ENCODE measurements around the gene CSNK2A1. TPM values are rescaled to one million over a fixed set of nuclear protein-coding genes. Genes with fewer than 3 reads are reported as not detected.
"Not testable (repeated sequence)": the region's sequence is repeated elsewhere in the genome, so short reads cannot be mapped to it uniquely, and the experiment has no call there.

CSNK2A1 gene
- total and polyA plus RNA-seq, 2 donors (not counting 3 experiments of a cell fraction or from before 2014, with no cell fraction given): 68.4 to 142 TPM

- H3K9me3 ChIP-seq (replicated peaks; ENCODE audit: control insufficient read depth, insufficient read depth, low read length); H3K79me2 ChIP-seq (ENCODE audit: control insufficient read depth, insufficient read depth, low read length); DNase-seq (ENCODE audit: low read depth, low spot score); H2AFZ ChIP-seq (ENCODE audit: low read depth, low read length); BruUV-seq (replicated peaks); H3K4me1 ChIP-seq (ENCODE audit: control insufficient read depth, extremely low read depth, insufficient read depth, low read length); H4K20me1 ChIP-seq (replicated peaks; ENCODE audit: control insufficient read depth, extremely low read depth, insufficient read depth, low read length); H3K27me3 ChIP-seq (ENCODE audit: control insufficient read depth in 2 of 2, insufficient read depth in 2 of 2, low read length in 2 of 2); H3K4me3 ChIP-seq (replicated peaks in 1 of 3; ENCODE audit: insufficient read depth in 1 of 3, low read depth in 1 of 3, low read length in 3 of 3); FAIRE-seq; H3K9ac ChIP-seq (replicated peaks; ENCODE audit: extremely low read depth, insufficient read depth, low read length); intact Hi-C loops (cut with micrococcal nuclease); H3K36me3 ChIP-seq (ENCODE audit: control insufficient read depth in 2 of 2, extremely low read depth in 1 of 2, insufficient read depth in 2 of 2, low read length in 2 of 2); H3K27ac ChIP-seq (ENCODE audit: insufficient read depth, low read depth, low read length); dilution Hi-C loops (cut with MboI; ENCODE audit: extremely low pct_ligation_motif_present, low sequenced_read_pairs); H3K4me2 ChIP-seq (ENCODE audit: insufficient read depth, low read length); POLR2A ChIA-PET; H3K9me1 ChIP-seq (replicated peaks; ENCODE audit: control insufficient read depth, extremely low read depth, insufficient read depth, low read length): not testable (repeated sequence)
- CTCF ChIA-PET: interaction anchor here (0.5 to 2.2 kb wide), 5 partner anchors 15 to 122 kb away, joined by 3 to 14 read pairs (median 3); partner anchors contain the start of gene TBC1D20
These were observed 66.9 kb downstream of the CSNK2A1 start for GRCh38 chr20:476561-477249.

- H3K9me3 ChIP-seq (replicated peaks; ENCODE audit: control insufficient read depth, insufficient read depth, low read length): no peaks in the 10 kb centered on the region
- intact Hi-C loops (cut with micrococcal nuclease): no loop called here
- H3K9me1 ChIP-seq (replicated peaks; ENCODE audit: control insufficient read depth, extremely low read depth, insufficient read depth, low read length): no peaks in the 10 kb centered on the region
- no peak overlapping the region for H2AFZ ChIP-seq (ENCODE audit: low read depth, low read length)
- peaks cover 2 to 6% of the 10 kb centered on the region in 2 experiments for H3K36me3 ChIP-seq (ENCODE audit: control insufficient read depth in 2 of 2, extremely low read depth in 1 of 2, insufficient read depth in 2 of 2, low read length in 2 of 2)
- no peak for DNase-seq (ENCODE audit: low read depth, low spot score)
- dilution Hi-C loops (cut with MboI; ENCODE audit: extremely low pct_ligation_motif_present, low sequenced_read_pairs): no loop called here
- POLR2A ChIA-PET: no interaction called here
- TF ChIP-seq EZH2 (IDR thresholded peaks at IDR 0.05; ENCODE audit: borderline replicate concordance, low read depth, low read length, severe bottlenecking): no peak
- no peak for TF ChIP-seq MYC (IDR thresholded peaks at IDR 0.05; ENCODE audit: low read depth, low read length)
- TF ChIP-seq MAX (IDR thresholded peaks at IDR 0.05; ENCODE audit: insufficient read depth, insufficient read length): no peak
- no peak for TF ChIP-seq POLR2AphosphoS5 (IDR thresholded peaks at IDR 0.05; ENCODE audit: insufficient read depth, low read depth, low read length)
- no peak for TF ChIP-seq CTCF (IDR thresholded peaks at IDR 0.05; ENCODE audit: extremely low read depth in 1 of 2, insufficient read depth in 1 of 2, low read depth in 1 of 2, low read length in 2 of 2)
- no peak for TF ChIP-seq POLR2A (IDR thresholded peaks at IDR 0.05; ENCODE audit: low read depth, low read length)
- no peak for TF ChIP-seq JUN (IDR thresholded peaks at IDR 0.05; ENCODE audit: borderline replicate concordance, insufficient read depth, insufficient read length, low read depth)
- no peak for TF ChIP-seq GATA2 (IDR thresholded peaks at IDR 0.05; ENCODE audit: insufficient read depth, insufficient read length, low read depth, low read length)
- TF ChIP-seq FOS (IDR thresholded peaks at IDR 0.05; ENCODE audit: borderline replicate concordance, insufficient read depth, low read length): no peak
- H3K4me3 ChIP-seq (replicated peaks in 1 of 3; ENCODE audit: insufficient read depth in 1 of 3, low read depth in 1 of 3, low read length in 3 of 3): no peak overlapping the region
- CTCF ChIA-PET: interaction anchor here (0.5 to 2.2 kb wide), 4 partner anchors 22 to 121 kb away, joined by 3 to 14 read pairs (median 7); no protein-coding TSS in a partner anchor
- no peak overlapping the region for H3K4me2 ChIP-seq (ENCODE audit: insufficient read depth, low read length)
- peaks cover 7% of the 10 kb centered on the region for H3K4me1 ChIP-seq (ENCODE audit: control insufficient read depth, extremely low read depth, insufficient read depth, low read length)
- H3K27ac ChIP-seq (ENCODE audit: insufficient read depth, low read depth, low read length): no peak overlapping the region
- no TSS peak for BruUV-seq (replicated peaks)
- H3K27me3 ChIP-seq (ENCODE audit: control insufficient read depth in 2 of 2, insufficient read depth in 2 of 2, low read length in 2 of 2): no peaks in the 10 kb centered on the region
- H3K79me2 ChIP-seq (ENCODE audit: control insufficient read depth, insufficient read depth, low read length): no peaks in the 10 kb centered on the region
- H4K20me1 ChIP-seq (replicated peaks; ENCODE audit: control insufficient read depth, extremely low read depth, insufficient read depth, low read length): no peaks in the 10 kb centered on the region
- no peak overlapping the region for H3K9ac ChIP-seq (replicated peaks; ENCODE audit: extremely low read depth, insufficient read depth, low read length)
- no peak for FAIRE-seq
These were observed 67.9 kb downstream of the CSNK2A1 start for GRCh38 chr20:475463-476357.

Data from endothelial cell of umbilical vein (primary cell).